GM19239 (cell line): ENCODE measurements around the gene FLII.
A peak's percentile ranks its signal among the peaks of the same experiment; 100 is the strongest.
"Not testable (repeated sequence)": the region's sequence is repeated elsewhere in the genome, so short reads cannot be mapped to it uniquely, and the experiment has no call there.

ENCODE experiments used
- DNase-seq: peaks from one replicate; pipeline ENCODE4 v3.0.0; 2011; ENCODE audit warnings: low spot score; ENCODE audit not compliant: insufficient read length
- FAIRE-seq: peaks from 2 replicates; lab custom pipeline; 2011; peaks lifted over from hg19 to GRCh38; lab: Jason Lieb, UNC

FLII gene

DNA sequence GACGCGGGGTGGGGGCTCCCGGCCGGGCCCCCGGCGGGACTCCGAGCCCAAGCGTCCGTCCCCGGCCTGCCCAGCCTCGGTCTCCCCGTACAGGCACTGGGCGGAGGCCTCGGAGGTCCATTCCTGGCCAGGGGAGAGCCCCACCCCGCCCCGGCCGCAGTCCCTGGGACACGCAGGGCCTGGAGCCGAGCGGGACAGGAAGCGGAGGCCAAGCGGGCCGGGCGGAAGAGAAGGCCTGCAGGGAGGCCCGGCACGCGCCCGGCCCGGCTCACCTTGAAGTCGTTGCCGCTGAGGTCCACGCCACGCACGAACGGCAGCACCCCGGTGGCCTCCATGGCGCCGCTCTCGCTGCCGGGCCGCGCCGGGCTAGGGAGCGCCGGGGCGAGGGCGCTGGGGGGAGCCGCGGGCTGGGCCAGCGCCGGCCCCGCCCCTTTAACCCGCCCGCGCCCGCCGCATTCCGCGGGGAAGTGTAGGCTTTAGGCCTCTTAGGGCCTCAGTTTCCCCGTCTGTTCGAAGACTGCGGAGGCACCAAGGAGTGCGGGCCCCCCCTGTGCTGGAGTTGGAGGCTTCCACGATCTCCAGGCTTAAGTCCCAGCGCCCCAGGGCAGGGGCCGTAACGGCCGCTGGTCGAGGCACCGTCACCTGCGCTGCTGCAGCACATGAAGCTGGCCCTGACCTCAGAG lies at the start of gene FLII:
Gene FLII (minus strand): TSS at position 383 of the 683 bp plus-strand sequence. CDS start 48 bp downstream, at position 335.
- FAIRE-seq (no peak), DNase-seq (peak; percentile 54)

- not testable (repeated sequence) for FAIRE-seq, DNase-seq
These were observed 44.7 kb upstream of the FLII start for GRCh38 chr17:18303206-18303605.

DNA sequence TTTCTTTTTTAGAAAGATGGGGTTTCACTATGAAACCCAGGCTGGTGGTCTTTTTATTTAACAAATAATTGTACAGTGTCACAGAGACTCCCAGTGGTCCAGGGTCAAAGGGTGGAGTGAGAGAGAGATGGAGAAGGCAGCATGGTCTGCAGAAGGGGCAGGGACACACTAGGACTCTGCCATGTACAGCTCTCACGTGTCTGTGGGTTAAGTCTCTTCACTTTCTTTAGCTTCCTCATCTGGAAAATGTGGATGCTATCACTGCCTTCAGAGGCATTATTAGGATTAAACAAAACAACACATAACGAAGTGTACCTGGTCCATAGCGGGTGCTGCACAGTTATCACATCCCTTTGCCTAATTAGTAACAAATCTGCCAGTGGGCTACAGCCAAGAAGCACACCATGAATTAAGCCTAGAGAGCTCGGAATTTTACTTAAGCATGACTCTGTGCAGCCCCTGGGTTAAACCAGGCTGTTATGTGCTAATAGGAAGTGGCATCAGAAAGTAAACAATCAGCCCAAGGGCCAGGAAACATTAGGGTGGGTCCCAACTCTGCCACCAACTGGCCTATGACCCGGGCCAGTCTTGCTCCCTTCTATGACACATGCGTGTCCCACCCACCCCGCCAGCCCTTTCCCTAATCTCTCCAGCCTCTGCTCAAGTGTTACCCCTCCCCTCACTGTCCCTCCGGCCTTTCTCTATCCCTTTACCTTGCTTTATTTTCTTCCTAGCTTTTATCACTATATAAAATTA lies 42.4 kb upstream of the FLII start:
- FAIRE-seq (no peak), DNase-seq (no peak)

- DNase-seq, FAIRE-seq: not testable (repeated sequence)
These were observed 39.5 kb upstream of the FLII start for GRCh38 chr17:18298061-18298460.

DNA sequence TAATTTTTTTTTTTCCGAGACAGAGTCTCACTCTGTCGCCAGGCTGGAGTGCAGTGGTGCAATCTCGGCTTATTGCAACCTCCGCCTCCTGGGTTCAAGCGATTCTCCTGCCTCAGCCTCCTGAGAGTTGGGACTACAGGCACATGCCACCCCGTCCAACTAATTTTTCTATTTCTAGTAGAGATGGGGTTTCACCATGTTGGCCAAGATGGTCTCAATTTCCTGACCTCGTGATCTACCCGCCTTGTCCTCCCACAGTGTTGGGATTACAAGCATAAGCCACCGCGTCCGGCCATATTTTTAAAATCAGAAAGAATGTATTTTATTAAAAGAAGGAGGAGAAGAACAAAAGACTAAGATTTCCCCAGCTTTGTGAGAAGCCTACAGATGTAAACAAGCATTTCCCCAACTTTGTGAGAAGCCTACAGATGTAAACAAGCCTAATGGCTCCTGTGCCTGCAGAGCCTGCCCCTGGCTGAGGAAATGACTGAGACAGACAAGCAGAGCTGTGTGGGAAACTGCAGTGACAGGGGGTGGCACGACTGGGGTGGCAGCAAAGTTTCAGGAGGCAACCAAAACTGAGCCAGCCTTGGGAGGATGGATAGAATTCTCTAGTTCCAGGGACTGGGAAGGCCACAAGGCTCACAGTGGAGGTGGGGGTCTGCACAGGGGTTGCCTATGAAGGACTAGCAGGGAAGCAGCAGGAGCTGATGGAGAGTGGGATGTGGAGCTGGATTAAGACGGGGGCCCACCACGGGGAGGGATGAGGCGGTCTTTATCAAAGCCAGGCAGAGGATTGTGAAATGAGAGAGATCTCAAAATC lies 33.4 kb upstream of the FLII start:
- FAIRE-seq (no peak), DNase-seq (no peak)

GRCh38 chr17:18285296-18285695 lies 26.8 kb upstream of the FLII start:
- DNase-seq (no peak), FAIRE-seq (no peak)

- DNase-seq (no peak), FAIRE-seq (no peak)
These were observed 23.2 kb upstream of the FLII start for GRCh38 chr17:18281788-18282187.

GRCh38 chr17:18280766-18281371 lies 22.3 kb upstream of the FLII start:
- DNase-seq, result no peak
- FAIRE-seq, result no peak

GRCh38 chr17:18280249-18280648 lies 21.7 kb upstream of the FLII start:
- FAIRE-seq (no peak), DNase-seq (no peak)

- DNase-seq (no peak), FAIRE-seq (no peak)
These were observed 20.3 kb upstream of the FLII start for GRCh38 chr17:18278867-18279266.

DNA sequence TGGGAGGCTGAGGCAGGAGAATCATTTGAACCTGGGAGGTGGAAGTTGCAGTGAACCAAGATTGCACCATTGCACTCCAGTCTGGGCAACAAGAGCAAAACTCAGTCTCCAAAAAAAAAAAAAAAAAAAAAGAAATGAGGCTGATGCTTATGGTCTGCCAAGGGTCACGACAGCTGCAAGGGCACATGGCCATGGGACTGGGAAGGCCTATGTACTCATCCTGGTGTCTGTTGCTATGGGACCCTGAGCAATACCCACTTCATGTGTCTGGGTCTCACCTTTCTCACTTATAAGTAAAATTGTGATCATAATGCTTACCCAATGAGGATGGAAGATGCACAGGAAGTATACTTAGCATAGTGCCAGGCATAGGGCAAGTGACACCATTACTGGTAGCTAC lies 18.5 kb upstream of the FLII start:
- FAIRE-seq (no peak), DNase-seq (no peak)

DNA sequence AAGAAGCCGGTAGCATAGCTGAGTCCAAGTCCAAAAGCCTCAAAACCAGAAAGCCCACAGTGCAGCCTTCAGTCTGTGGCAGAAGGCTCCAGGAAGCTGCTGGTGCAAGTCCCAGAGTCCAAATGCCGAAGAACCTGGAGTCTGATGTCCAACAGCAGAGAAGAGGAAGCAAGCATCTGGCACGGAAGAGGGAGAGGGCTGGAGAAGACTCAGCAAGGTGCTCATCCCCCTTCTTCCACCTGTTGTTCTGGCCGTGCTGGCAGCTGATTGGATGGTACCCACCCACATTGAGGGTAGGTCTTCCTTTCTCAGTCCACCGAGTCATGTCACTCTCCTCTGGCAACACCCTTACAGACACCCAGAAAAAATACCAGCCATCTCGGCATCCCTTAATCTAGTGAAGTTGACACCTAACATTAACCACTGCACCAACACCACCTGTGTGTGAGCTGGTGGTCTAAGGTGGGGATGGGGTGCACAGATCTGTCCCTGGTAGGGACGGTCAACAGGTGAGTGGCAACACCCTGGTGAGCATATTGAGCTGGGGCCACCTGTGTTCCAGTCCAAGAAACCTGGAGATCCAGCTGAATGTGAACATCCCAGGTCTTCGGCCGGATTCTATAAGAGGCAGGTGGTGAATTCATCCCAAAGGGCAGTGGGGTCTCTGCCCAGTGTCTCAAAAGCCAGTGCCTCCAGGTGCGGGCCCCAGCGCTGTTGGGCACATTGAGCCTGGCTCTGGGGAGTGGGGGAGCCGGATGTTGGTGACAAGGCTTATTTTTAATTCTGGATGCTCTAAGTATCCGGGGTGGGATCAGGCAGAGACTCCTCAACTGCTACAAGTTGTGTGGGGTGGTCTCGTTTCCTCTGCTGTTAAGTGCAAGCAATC lies 11.8 kb upstream of the FLII start:
- no peak for FAIRE-seq
- DNase-seq, result no peak

DNA sequence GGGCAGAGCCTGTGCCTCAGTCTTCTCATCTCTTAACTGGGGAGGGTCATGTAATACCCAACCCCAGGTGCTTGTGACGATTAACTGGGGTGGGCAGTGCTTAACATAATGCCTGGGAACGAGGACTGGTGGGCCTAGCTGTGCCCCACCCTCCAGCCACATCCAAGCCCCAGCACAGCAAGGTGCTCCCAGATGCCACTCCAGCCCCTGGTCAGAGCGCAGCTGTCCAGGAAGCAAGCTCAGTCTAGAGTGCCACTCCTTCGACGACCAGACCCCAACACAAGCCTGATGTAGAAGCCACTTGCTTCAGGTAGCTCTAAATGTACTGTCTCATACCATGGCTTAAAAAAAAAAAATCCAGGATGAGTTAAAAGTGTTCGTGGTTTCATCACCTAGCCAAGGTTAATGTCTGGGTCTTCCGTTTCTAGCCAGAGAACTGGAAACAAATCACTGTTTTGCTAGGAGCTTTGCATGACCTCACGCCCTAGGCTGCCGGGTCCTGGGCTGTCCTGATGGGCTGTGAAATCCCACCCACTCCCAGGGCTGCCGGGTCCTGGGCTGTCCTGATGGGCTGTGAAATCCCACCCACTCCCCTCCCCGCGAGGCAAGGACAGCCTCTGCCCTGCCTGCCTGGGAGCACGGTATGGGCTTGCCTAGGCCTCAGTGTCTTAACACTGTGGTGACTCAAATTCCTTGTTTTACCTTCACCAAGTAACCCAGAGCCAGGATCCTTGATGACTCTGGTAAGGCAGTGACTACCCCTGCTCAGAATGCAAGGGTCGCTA lies 9.6 kb upstream of the FLII start:
- FAIRE-seq (no peak), DNase-seq (no peak)

DNA sequence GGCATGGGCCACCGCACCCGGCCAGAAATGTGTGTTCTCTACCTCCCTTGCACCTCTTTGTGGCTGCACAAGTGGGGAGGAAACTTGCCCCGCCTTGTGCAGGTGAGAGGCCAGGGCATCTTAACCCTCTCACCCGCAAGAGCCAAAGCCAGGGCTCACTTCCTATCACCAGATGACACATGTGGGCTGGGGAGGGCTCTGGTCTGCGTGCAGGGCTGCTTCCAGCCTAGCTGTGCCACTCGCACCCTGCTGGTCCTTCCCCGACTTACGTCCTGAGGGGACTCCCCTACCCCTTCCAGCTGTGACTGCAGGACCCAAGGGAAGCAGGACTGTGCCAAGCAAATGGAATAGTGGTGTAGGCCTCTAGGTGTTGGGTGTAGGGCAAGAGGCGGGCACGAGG lies 8.8 kb upstream of the FLII start:
- DNase-seq, result no peak
- no peak for FAIRE-seq

DNA sequence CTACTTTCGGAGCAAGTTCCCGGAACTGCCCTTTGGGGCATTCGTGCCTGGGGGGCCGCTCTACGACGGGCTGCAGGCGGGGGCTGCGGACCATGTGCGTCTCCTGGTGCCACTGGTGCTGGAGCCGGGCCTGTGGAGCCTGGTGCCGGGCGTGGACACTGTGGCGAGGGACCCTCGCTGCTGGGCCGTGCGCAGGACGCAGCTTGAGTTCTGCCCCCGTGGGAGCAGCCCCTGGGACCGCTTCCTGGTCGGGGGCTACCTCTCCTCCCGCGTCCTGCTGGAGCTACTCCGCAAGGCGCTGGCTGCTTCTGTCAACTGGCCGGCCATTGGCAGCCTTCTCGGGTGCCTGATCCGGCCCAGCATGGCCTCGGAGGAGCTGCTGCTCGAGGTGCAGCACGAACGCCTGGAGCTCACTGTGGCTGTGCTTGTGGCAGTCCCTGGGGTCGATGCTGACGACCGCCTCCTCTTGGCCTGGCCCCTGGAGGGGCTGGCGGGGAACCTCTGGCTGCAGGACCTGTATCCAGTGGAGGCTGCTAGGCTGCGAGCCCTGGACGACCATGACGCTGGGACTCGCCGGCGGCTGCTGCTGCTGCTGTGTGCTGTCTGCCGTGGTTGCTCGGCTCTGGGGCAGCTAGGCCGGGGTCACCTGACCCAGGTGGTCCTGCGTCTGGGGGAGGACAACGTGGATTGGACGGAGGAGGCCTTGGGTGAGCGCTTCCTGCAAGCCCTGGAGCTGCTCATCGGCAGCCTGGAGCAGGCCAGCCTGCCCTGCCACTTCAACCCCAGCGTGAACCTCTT lies 5.5 kb upstream of the FLII start:
- DNase-seq (no peak), FAIRE-seq (no peak)

DNA sequence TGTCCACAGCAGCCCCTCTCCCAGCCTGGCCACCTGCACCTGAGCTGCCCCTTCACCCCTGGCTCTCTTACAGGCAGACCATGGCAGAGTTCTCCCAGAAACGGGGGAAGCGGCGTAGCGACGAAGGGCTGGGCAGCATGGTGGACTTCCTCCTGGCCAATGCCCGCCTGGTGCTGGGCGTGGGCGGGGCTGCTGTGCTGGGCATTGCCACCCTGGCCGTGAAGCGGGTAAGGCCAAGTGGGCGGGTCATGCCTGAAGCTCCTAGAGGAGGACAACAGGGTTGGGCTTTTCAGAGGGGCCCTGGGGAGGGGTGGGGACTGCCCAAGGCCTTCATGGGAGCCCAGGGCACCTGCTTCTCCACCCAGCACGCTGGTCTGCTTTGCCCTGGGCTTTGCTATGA lies 4.1 kb upstream of the FLII start:
- FAIRE-seq (no peak), DNase-seq (no peak)

GRCh38 chr17:18262111-18262510 lies 3.6 kb upstream of the FLII start:
- FAIRE-seq (no peak), DNase-seq (no peak)

- DNase-seq (no peak), FAIRE-seq (no peak)
These were observed 3.1 kb upstream of the FLII start for GRCh38 chr17:18261659-18262058.
